ENCODE measurements around the gene TMEM87B. TPM values are rescaled to one million over a fixed set of nuclear protein-coding genes. Genes with fewer than 3 reads are reported as not detected.

The TMEM87B gene
- total RNA-seq, 6 donors from 2014 or later: 20.1 to 45.9 (median 23.6) TPM

- DNase-seq: no peak
- Histone ChIP-seq H3K9me3 (no peaks in the 10 kb centered on the region), H3K36me3 (peaks cover 0 to 7% (median 4%) of the 10 kb centered on the region in 4 donors), H3K4me1 (no peaks in the 10 kb centered on the region), H3K27ac (no peak overlapping the region), H3K4me3 (no peak overlapping the region), H3K27me3 (no peaks in the 10 kb centered on the region)
- WGBS, 2 donors: 83 to 88% methylated on average over 1 to 3 of the region's 3 CpGs
- ATAC-seq (ENCODE audit: low FRiP score in 2 of 2): no peak
- TF ChIP-seq EP300 (IDR thresholded peaks at IDR 0.05) (no peak), CTCF (IDR thresholded peaks at IDR 0.05) (peak in 1 of 6 experiments; percentile 6), POLR2A (IDR thresholded peaks at IDR 0.05) (no peak), POLR2AphosphoS5 (IDR thresholded peaks at IDR 0.05) (no peak)
Observed at GRCh38 chr2:112020561-112020960, 34.5 kb upstream of the TMEM87B start.

- no peaks in the 10 kb centered on the region for H3K4me1 ChIP-seq
- TF ChIP-seq POLR2AphosphoS5 (IDR thresholded peaks at IDR 0.05): no peak
- no peak for TF ChIP-seq POLR2A (IDR thresholded peaks at IDR 0.05)
- no peak for TF ChIP-seq CTCF (IDR thresholded peaks at IDR 0.05)
- no peak for TF ChIP-seq EP300 (IDR thresholded peaks at IDR 0.05)
- H3K36me3 ChIP-seq: peaks cover 0 to 7% (median 4%) of the 10 kb centered on the region in 4 donors
- no peak overlapping the region for H3K27ac ChIP-seq
- 95 to 99% methylated on average over 10 of the region's 10 CpGs for WGBS, 2 donors
- no peaks in the 10 kb centered on the region for H3K9me3 ChIP-seq
- ATAC-seq (ENCODE audit: low FRiP score in 2 of 2): no peak
- no peaks in the 10 kb centered on the region for H3K27me3 ChIP-seq
- no peak for DNase-seq
- no peak overlapping the region for H3K4me3 ChIP-seq
Observed at GRCh38 chr2:112021290-112021689, 33.8 kb upstream of the TMEM87B start.

GRCh38 chr2:112021781-112022231, 33.3 kb upstream of the TMEM87B start:
- peaks cover 0 to 7% (median 4%) of the 10 kb centered on the region in 4 donors for H3K36me3 ChIP-seq
- TF ChIP-seq EP300 (IDR thresholded peaks at IDR 0.05) (no peak), CTCF (IDR thresholded peaks at IDR 0.05) (no peak), POLR2AphosphoS5 (IDR thresholded peaks at IDR 0.05) (no peak), POLR2A (IDR thresholded peaks at IDR 0.05) (no peak)
- ATAC-seq (ENCODE audit: low FRiP score in 2 of 2) (no peak), DNase-seq (no peak)
- peak overlapping the region in 1 of 4 donors; percentile 22 for H3K27ac ChIP-seq
- 74 to 76% methylated on average over 8 of the region's 8 CpGs for WGBS, 2 donors
- H3K27me3 ChIP-seq: no peaks in the 10 kb centered on the region
- no peaks in the 10 kb centered on the region for H3K9me3 ChIP-seq
- no peak overlapping the region for H3K4me3 ChIP-seq
- H3K4me1 ChIP-seq: no peaks in the 10 kb centered on the region

- H3K4me1 ChIP-seq: no peaks in the 10 kb centered on the region
- ATAC-seq (ENCODE audit: low FRiP score in 2 of 2) (peak in 1 of 2 donors; percentile 22), DNase-seq (no peak)
- no peaks in the 10 kb centered on the region for H3K27me3 ChIP-seq
- H3K27ac ChIP-seq: no peak overlapping the region
- H3K36me3 ChIP-seq: peaks cover 0 to 7% (median 4%) of the 10 kb centered on the region in 4 donors
- WGBS, 2 donors: 87 to 90% methylated on average over 4 to 5 of the region's 5 CpGs
- TF ChIP-seq POLR2AphosphoS5 (IDR thresholded peaks at IDR 0.05) (no peak), EP300 (IDR thresholded peaks at IDR 0.05) (no peak), CTCF (IDR thresholded peaks at IDR 0.05) (no peak), POLR2A (IDR thresholded peaks at IDR 0.05) (no peak)
- no peak overlapping the region for H3K4me3 ChIP-seq
- no peaks in the 10 kb centered on the region for H3K9me3 ChIP-seq
Observed at GRCh38 chr2:112023707-112024106, 31.4 kb upstream of the TMEM87B start.

GRCh38 chr2:112024231-112024630, 30.8 kb upstream of the TMEM87B start:
- Histone ChIP-seq H3K36me3 (peaks cover 0 to 7% (median 4%) of the 10 kb centered on the region in 4 donors), H3K27ac (peak overlapping the region in 1 of 4 donors; percentile 16)
- WGBS, 2 donors: 75 to 79% methylated on average over 9 of the region's 9 CpGs

More at GRCh38 chr2:112024231-112024630, 30.8 kb upstream of the TMEM87B start:
- no peaks in the 10 kb centered on the region for H3K9me3 ChIP-seq
- peak in 1 of 2 donors; percentile 37 for DNase-seq
- H3K4me1 ChIP-seq: peaks cover 0 to 2% (median 0%) of the 10 kb centered on the region in 4 donors
- ATAC-seq (ENCODE audit: low FRiP score in 2 of 2): no peak
- no peak overlapping the region for H3K4me3 ChIP-seq
- H3K27me3 ChIP-seq: no peaks in the 10 kb centered on the region
- TF ChIP-seq POLR2A (IDR thresholded peaks at IDR 0.05): no peak
- no peak for TF ChIP-seq EP300 (IDR thresholded peaks at IDR 0.05)
- no peak for TF ChIP-seq POLR2AphosphoS5 (IDR thresholded peaks at IDR 0.05)
- TF ChIP-seq CTCF (IDR thresholded peaks at IDR 0.05): no peak

Measured in upper lobe of left lung (tissue), 6 donors.